Mammary epithelial cell (primary cell): ENCODE results near the gene COMT.

ENCODE experiments used
- CTCF ChIP-seq, 2 donors: IDR thresholded peaks in 1 of 2; conservative IDR thresholded peaks in 1 of 2; 2 replicates each; pipeline ENCODE4 v1.5.1; 2011 to 2012; ENCODE audit warnings: inconsistent platforms in 2 of 2, low read length in 2 of 2, mild to moderate bottlenecking in 2 of 2, control low read depth in 1 of 2, low read depth in 1 of 2; ENCODE audit not compliant: insufficient read depth in 1 of 2; ENCODE audit errors: extremely low read depth in 1 of 2
- EZH2 ChIP-seq: IDR thresholded peaks from 2 replicates; pipeline ENCODE4 v1.6.1; 2012; ENCODE audit warnings: low read length, inconsistent platforms, borderline replicate concordance

DNA sequence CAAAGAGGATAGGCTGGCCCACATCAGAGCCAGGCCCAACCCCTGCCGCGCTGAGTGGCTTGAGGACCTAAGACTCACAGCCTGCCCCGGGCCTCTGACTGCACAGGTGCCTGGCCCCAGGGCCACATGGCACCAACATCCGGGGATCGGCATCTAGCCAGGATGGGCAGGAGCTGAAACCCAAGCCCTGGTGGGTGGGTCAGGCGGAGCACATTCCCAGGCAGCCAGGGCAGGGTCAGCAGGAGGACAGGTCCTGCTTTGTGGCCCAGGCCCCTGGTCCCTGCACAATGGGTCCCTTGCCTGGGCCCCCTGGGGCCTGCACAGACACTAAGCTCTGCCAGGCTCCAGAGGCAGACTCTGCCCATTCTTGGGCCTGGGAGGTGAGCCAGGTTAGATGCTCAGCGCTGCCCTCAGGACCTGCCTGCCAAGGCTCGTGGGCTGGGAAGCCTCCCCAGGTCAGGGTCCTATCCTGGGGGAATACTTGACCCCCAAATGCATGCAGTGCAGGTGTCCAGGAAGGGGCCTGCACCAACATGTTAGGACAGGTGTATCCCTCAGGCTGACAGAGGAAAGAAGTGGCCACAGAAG is 41.5 kb downstream of the COMT start:
- TF ChIP-seq CTCF (conservative IDR thresholded peaks at IDR 0.05 in 1 of 2, IDR thresholded peaks at IDR 0.05 in 1 of 2; ENCODE audit: extremely low read depth in 1 of 2, insufficient read depth in 1 of 2, low read depth in 1 of 2, low read length in 2 of 2) (no peak), EZH2 (no peak)
